ENCODE results near the gene EIF3J.

Gene EIF3J

GRCh38 chr15:44595656-44596510 lies 58.9 kb downstream of the EIF3J start:
- DNase-seq (ENCODE audit: low read depth), result no peak

DNA sequence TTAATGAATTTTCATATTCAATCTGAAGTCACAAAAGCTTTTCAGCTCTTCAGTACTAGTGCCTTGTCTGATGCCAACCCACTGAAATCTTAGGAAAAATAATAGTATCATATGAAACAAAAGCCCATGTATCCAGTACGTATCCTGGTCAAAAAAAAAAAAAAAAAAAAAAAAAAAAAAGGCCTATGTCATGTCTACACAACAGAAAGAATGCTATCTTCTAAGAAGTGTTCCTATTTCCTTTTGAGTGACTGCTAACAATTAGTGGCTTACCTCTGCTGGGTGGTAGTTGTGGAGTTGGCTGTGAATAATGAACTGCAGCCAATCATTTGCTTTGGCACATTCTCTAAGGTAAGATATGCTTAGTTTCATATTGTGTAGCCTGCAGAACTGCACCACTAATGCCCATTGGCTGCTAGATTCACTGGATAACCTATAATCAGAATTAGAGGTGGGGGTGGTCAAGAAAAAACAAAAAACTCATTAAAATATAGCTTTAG lies 59.6 kb downstream of the EIF3J start:
- DNase-seq (ENCODE audit: low read depth), result no peak

DNA sequence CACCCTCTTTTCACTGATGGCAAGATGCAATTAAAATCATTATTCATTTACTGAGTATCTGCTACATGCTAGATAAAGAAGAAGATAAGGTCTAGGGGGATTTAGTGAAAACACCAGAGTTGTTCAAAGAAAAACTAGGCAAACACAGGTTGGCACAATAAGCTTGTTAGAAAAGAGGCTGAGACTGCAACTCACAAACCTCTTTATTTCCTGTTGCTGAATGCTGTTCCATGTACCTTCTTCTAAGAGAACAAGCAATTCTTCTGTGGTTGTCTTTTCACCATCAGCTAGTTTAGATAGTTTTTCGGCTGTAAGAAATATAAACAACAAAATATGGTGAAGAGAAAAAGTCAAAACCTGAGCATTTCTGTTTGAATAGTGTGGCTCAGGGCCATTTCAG lies 61.1 kb downstream of the EIF3J start:
- DNase-seq (ENCODE audit: low read depth), result no peak

DNA sequence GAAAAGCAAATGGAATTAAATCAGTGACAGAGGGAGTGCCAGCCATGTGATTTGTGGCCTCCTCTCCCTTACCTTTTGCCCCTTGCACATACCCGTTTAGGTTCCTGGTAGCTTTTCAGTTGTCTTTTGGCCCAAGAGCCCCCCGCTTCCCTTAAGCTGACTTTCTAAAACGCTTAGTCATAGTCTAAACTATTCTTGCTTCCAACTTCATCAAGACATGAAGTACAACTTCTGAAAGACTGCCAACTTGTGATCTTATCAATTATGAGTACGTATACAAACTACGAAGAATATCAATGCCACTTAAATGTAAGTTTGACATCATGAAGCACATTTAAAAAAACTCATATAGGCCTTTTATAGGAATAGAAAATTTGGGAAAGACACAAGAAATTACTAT lies 61.9 kb downstream of the EIF3J start:
- no peak for DNase-seq (ENCODE audit: low read depth)

DNA sequence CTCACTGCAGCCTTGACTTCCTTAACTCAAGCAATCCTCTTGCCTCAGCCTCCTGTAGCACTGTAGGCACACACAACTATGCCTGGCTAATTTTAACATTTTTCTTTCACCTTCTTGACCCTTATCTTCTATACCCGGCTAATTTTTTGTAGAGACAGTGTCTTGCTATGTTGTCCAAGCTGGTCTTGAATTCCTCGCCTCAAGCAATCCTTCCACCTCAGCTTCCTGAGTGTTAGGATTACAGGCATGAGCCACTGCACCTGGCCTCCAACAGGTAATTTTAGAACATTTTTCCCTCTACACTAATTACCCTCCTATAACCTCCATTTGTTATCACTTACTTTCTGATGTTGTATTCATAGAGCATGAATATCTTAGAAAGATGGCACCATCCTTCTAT lies 66.2 kb downstream of the EIF3J start:
- no peak for DNase-seq (ENCODE audit: low read depth)

- DNase-seq (ENCODE audit: low read depth), result no peak
These were observed 69.8 kb downstream of the EIF3J start for GRCh38 chr15:44606740-44607139.
